ENCODE data around the gene MIAT. TPM values are rescaled to one million over a fixed set of nuclear protein-coding genes. Genes with fewer than 3 reads are reported as not detected.

Gene MIAT
- total and polyA plus RNA-seq, 9 of the 15 experiments (the other 6 are each of a cell fraction or from before 2014, with no cell fraction given): 0.03 to 0.93 (median 0.34) TPM

GRCh38 chr22:26632422-26633155, 24.8 kb upstream of the MIAT start (continued):
- no peak for TF ChIP-seq ZNF316 (IDR thresholded peaks at IDR 0.05)
- peak; percentile 71 for TF ChIP-seq CCNT2 (IDR thresholded peaks at IDR 0.05; ENCODE audit: borderline replicate concordance, extremely low read depth, insufficient read length, low read depth, low read length)
- no peak for TF ChIP-seq ELF4 (CRISPR knock-in tag; IDR thresholded peaks at IDR 0.05)
- TF ChIP-seq ZNF551 (CRISPR knock-in tag; IDR thresholded peaks at IDR 0.05): no peak
- TF ChIP-seq, protein P1, sequence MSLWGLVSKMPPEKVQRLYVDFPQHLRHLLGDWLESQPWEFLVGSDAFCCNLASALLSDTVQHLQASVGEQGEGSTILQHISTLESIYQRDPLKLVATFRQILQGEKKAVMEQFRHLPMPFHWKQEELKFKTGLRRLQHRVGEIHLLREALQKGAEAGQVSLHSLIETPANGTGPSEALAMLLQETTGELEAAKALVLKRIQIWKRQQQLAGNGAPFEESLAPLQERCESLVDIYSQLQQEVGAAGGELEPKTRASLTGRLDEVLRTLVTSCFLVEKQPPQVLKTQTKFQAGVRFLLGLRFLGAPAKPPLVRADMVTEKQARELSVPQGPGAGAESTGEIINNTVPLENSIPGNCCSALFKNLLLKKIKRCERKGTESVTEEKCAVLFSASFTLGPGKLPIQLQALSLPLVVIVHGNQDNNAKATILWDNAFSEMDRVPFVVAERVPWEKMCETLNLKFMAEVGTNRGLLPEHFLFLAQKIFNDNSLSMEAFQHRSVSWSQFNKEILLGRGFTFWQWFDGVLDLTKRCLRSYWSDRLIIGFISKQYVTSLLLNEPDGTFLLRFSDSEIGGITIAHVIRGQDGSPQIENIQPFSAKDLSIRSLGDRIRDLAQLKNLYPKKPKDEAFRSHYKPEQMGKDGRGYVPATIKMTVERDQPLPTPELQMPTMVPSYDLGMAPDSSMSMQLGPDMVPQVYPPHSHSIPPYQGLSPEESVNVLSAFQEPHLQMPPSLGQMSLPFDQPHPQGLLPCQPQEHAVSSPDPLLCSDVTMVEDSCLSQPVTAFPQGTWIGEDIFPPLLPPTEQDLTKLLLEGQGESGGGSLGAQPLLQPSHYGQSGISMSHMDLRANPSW (CRISPR knock-in tag; IDR thresholded peaks at IDR 0.05): no peak
- TF ChIP-seq ZNF75A (CRISPR knock-in tag; IDR thresholded peaks at IDR 0.05): no peak
- TF ChIP-seq ZFP1 (CRISPR knock-in tag; IDR thresholded peaks at IDR 0.05): no peak
- TF ChIP-seq NR1H2 (CRISPR knock-in tag; IDR thresholded peaks at IDR 0.05): no peak
- TF ChIP-seq XRCC5 (IDR thresholded peaks at IDR 0.05; ENCODE audit: low read depth, low read length): no peak
- TF ChIP-seq FOXJ2 (tag; IDR thresholded peaks at IDR 0.05): peak; percentile 80
- TF ChIP-seq, protein P2, sequence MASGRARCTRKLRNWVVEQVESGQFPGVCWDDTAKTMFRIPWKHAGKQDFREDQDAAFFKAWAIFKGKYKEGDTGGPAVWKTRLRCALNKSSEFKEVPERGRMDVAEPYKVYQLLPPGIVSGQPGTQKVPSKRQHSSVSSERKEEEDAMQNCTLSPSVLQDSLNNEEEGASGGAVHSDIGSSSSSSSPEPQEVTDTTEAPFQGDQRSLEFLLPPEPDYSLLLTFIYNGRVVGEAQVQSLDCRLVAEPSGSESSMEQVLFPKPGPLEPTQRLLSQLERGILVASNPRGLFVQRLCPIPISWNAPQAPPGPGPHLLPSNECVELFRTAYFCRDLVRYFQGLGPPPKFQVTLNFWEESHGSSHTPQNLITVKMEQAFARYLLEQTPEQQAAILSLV (tag; IDR thresholded peaks at IDR 0.05): no peak
- TF ChIP-seq ZNF717 (CRISPR knock-in tag; IDR thresholded peaks at IDR 0.05): no peak
- TF ChIP-seq PRMT5 (CRISPR knock-in tag; IDR thresholded peaks at IDR 0.05): no peak
- peak; percentile 43 for TF ChIP-seq TAF1 (IDR thresholded peaks at IDR 0.05; ENCODE audit: control insufficient read depth, extremely low read depth, insufficient read depth, low read length, severe bottlenecking)
- TF ChIP-seq RFX5 (IDR thresholded peaks at IDR 0.05; ENCODE audit: low read depth, low read length): no peak
- no peak for TF ChIP-seq ETV6 (IDR thresholded peaks at IDR 0.05; ENCODE audit: borderline replicate concordance in 1 of 2, low read depth in 2 of 2, low read length in 1 of 2)
- TF ChIP-seq ETV6 (CRISPR knock-in tag; IDR thresholded peaks at IDR 0.05; ENCODE audit: borderline replicate concordance): no peak
- TF ChIP-seq MYNN (IDR thresholded peaks at IDR 0.05): peak; percentile 69; the same call in 1 of the 2 replicates
- TF ChIP-seq MYNN (CRISPR knock-in tag; IDR thresholded peaks at IDR 0.05): no peak
- TF ChIP-seq CREBBP (IDR thresholded peaks at IDR 0.05; ENCODE audit: low read depth, low read length): no peak
- TF ChIP-seq HDAC2 (IDR thresholded peaks at IDR 0.05): peak; percentile 86
- no peak for TF ChIP-seq SMC3 (conservative IDR thresholded peaks at IDR 0.05; ENCODE audit: insufficient read depth, low read depth, low read length)
- TF ChIP-seq PHTF2 (CRISPR knock-in tag; IDR thresholded peaks at IDR 0.05): no peak
- TF ChIP-seq JUNB (CRISPR knock-in tag; conservative IDR thresholded peaks at IDR 0.05): no peak
- peak; percentile 51; the same call in 1 of the 2 replicates for TF ChIP-seq ELF1 (tag; IDR thresholded peaks at IDR 0.05)
- TF ChIP-seq TCF7 (IDR thresholded peaks at IDR 0.05; ENCODE audit: borderline replicate concordance): no peak
- peak; percentile 47; the same call in 1 of the 2 replicates for TF ChIP-seq CC2D1A (IDR thresholded peaks at IDR 0.05)
- no peak for TF ChIP-seq CBX2 (IDR thresholded peaks at IDR 0.05; ENCODE audit: insufficient read depth, low read length, poor library complexity, severe bottlenecking)
